ENCODE results near the gene CDV3.

- TF ChIP-seq POLR2A (IDR thresholded peaks at IDR 0.05) (no peak), POLR2AphosphoS5 (IDR thresholded peaks at IDR 0.05) (no peak), CTCF (IDR thresholded peaks at IDR 0.05) (no peak), EP300 (IDR thresholded peaks at IDR 0.05) (no peak)
Measured at GRCh38 chr3:133608388-133608787, 34.9 kb downstream of the CDV3 start.
